HG02623 (cell line): Measurements from ENCODE around the gene CACNG4.

Experiments used
- ATAC-seq: cut with Tn5 transposase; IDR thresholded peaks from one replicate; pipeline ENCODE4 v1.9.1; 2021; ENCODE audit warnings: moderate library complexity; ENCODE audit not compliant: unreplicated experiment

Gene CACNG4

DNA sequence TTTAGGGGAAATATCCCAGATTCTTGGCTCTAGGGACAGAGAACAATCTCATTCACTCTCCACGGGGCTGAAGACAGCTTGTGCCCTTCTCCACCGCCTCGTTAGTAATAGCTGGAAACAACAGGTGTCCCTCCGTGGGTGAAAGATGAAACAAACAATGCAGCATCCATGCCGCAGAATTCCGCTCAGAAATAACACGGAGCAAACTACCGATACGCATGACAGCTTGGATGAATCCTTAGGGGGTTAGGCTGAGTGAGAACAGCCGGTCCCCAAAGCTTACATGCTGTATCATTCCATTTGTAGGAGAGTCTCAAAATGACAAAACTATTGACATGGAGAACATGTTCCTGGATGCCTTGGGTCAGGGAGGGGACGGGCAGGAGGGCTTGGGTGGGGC lies 50.5 kb downstream of the CACNG4 start:
- ATAC-seq = no peak

DNA sequence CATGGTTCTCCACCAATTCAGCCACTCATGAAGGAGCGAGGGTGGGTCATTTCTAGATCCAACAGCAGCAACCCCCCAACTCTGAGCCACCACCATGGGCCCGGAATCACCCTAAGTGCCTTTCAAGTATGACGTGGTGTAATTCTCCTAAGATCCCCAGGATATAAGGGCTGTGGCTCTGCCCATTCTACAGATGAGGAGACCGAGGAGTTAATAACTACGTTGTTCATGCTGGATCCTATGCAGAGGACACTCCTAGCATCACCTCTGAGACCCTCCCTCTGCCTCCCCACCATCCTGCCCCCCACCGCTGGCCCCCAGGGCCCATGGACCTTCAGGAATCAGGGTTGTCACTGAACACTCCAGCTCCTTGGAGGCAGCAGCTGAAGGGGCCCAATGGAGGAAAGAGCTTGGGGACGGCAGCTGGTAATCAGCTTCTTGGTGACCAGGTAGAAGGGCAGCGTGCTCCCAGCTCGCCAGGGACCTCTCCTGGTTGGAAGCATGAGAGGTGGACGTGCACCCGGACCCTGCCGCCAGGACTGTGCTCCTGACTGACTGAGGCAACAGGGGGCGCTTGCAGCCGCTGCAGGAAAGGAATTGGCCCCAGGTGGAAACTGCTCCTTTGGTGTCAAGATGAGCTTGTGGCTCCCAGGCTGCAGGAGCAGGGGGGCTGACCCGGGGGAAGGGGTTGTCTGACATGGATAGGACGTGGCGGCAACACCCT lies 51.7 kb downstream of the CACNG4 start:
- no peak for ATAC-seq

DNA sequence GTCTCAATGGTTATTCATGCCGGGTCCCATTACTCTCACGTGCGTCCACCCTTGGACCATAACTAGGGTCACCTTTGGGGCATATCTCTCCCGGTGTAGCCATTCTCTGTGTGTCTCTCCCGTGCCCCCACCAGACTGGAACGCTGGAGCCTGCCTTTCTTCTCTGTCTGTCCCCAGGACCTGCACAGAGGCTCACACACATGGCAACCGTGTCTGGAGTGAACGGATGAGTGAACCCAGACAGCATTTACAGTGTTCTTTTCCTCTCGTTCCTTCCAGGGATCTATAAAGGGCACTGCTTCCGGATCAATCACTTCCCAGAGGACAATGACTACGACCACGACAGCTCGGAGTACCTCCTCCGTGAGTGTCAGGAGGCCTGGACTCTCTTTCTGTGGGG lies 53.4 kb downstream of the CACNG4 start:
- ATAC-seq = no peak

DNA sequence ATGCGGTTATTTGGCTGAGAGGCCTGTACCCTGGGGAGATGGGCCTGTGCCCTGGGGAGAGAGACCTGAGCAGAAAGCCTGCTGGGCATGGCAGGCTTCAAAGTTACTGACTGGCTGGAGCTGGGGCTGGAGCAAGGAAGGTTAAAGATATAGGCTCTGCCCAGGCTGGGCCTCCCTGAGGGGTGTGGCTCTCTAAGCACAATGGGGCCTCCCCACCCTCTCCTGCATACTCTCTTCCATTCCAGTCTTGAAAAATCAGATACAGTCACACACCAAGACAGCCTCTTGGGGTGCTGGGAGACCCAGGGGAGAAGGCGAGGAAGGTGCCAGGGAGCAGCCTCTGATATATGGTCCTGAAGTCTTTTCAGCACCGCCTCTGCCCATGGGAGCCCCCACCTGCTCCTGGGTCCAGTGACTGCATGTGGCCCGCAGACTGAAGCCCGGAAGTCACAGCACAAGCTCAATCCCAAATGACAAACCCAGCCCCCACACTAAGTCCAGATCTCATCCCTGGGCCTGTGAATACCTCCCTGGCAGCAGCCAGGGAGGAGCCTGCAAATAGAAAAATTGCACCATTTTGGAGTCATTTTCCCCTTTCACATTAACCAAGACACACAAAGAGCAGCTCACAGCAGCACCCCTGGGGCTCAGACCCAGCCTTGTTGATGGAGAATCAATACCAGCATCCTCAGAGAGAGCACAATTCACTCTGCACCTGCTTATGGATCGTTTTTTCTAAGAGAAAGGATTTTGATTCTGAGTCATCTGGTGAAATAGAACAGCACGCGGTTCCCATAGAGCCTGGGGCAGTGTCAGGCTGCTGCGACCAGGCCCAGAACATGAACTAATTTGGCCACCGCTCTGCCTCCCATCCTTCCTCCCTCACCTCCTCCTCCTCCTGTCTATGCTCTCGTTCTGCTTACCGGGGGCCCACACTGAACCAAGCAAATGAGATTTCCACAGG lies 54.2 kb downstream of the CACNG4 start:
- ATAC-seq = no peak

DNA sequence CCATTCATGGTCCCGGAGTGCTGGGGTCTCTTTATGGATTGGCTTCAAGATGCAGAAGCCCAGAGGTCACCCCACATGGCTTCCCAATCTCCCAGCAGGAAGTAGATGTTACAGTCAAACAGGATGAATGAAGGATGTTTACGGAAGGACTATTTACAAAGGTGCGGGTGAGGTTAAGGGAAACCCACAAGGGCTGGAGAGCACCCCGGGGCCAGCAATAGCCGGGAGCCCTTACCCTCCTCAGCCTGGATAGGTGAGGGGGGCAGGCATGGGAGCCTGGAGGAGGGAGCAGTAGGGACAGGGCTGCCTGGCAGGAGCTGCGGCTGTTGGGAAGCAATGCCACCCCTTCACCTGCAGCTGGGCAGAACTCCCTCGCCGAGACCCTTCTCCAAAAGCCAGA lies 55.3 kb downstream of the CACNG4 start:
- ATAC-seq = no peak

DNA sequence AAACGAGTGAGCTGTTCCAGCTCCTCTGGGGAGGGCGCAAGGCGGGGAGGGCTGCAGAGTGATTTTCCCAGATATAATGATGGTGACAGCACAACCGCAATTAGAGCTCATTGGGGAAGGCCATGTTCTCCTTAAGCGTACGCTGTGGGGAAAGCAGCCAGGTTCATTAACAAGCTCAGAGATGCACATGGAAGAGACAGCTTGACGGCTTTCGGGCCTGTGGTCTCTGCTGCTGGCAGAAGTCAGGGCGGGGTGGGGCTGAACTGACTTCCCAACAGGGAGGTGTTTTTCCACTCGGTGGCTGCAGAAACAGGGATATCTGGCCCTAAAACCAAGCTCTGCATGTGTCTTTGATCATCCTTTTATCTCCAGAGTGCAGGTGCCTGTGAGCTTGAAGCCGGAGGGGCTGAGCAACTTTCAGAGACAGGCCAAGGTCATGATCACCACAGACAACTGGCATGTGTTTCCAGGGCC lies 55.8 kb downstream of the CACNG4 start:
- ATAC-seq = no peak

DNA sequence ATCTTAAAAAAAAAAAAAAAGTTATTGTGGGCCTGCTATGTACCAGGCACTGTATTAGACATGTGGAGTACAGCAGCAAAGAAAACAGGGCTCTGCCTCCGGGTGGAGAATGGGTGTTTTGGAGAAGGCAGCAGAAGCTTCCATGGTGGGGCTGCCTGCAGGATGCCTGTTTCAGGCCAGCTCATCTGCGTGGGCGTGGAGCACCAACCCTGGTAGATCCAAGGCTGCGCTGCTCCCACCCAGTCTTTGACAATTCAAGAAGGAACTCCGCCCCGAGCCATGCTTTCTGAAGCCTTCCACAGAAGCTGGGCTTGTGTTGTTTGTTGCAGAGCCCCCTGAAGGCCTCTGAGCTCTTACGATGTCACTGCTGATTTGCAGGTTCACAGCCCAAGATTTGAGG lies 56.7 kb downstream of the CACNG4 start:
- ATAC-seq = no peak

DNA sequence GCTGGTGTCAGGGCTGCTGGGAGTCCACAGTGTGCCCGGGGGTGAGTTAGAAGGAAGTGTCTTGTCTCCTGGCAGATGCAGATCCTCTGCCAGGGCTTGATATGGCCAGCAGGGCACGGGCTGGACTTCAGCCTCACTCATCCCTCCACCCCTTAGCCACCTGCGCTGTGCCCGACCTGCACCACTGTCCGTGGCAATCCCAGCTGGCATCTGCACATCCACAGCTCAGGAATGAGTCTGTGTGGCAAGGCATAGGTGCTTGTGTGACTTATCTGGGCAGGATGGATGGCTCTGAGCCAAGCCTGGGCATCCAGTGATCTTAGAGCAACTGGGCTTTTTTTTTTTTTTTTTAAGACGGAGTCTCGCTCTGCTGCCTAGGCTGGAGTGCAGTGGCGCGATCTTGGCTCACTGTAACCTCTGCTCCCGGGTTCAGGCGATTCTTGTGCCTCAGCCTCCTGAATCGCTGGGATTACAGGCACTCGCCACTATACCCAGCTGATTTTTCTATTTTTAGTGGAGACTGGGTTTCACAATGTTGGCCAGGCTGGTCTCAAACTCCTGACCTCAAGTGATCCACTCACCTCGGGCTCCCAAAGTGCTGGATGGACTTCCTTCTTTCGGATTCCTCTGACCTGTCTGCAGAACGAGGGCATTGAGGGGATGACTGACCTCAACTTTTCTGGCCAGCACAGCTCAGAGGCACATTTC lies 57.4 kb downstream of the CACNG4 start:
- ATAC-seq = no peak

DNA sequence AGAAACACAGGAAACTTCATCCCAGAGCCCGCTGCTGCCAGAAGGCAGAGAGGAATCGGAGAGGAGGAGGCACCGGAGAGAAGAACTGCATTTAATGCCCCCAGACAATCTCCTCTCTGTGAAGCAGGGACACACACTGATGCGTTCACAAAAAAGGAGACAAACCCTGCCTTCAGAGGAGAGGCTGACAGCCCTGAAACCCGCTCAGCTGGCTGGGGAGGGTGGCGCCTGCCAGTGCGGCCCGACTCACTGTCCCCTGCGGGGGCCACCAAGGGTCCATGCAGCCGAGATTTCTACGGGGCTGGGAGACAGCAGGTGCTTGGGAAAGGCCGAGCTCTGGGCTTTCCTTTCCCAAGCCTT lies 57.9 kb downstream of the CACNG4 start:
- ATAC-seq = no peak

DNA sequence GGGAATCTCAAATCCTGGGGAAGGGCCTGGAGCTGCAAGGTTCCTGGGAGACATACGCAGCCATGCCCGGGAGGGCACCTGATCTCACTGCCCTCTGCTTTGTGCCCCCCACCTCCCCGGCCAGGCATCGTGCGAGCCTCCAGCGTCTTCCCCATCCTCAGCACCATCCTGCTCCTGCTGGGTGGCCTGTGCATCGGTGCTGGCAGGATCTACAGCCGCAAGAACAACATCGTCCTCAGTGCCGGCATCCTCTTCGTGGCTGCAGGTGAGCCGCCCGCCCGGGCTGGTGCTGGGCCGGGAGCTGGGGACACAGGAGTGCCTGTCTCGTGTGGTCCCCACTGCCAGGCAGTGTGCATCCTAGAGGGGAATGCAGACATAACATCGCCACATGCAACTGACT lies 60.2 kb downstream of the CACNG4 start:
- no peak for ATAC-seq

DNA sequence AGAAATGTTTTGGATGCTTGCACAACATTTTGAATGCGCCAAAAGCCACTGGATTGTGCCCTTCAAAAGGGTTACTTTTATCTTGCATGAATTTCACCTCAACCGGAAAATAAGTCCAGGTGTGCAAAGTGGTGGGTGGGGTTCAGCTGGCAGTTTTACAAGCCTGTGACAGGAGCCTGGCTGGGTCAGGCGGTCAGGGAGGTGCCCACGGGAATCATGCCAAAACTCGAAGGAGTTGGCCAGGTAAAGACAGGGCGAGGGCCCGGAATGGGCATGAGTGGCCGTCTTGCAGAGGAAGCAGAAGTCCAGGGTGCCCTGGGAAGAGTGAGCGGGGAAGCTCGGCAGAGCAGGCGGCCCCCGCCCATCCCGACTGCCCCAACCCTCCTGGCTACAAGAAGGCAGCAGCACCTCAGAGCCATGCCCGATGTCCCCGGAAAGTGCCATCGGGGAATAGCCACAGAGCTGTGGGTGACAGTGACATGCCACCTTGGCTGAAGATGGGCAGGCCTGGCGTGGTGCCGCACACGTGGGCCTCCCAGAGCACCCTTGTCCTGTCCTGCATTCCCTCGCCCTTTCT lies 60.8 kb downstream of the CACNG4 start:
- ATAC-seq = no peak

DNA sequence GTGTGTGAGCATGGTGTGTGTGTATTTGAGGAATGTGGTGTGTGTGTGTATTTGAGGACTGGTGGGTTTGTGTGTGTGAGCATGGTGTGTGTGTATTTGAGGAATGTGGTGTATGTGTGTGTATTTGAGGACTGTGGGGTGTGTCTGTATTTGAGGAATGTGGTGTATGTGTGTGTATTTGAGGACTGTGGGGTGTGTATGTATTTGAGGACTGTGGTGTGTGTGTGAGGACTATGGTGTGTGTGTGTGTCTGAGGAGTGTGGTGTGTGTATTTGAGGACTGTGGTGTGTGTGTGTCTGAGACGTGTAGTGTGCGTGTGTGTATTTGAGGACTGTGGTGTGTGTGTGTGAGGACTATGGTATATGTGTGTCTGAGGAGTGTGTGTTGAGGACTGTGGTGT lies 61.8 kb downstream of the CACNG4 start:
- ATAC-seq = no peak

DNA sequence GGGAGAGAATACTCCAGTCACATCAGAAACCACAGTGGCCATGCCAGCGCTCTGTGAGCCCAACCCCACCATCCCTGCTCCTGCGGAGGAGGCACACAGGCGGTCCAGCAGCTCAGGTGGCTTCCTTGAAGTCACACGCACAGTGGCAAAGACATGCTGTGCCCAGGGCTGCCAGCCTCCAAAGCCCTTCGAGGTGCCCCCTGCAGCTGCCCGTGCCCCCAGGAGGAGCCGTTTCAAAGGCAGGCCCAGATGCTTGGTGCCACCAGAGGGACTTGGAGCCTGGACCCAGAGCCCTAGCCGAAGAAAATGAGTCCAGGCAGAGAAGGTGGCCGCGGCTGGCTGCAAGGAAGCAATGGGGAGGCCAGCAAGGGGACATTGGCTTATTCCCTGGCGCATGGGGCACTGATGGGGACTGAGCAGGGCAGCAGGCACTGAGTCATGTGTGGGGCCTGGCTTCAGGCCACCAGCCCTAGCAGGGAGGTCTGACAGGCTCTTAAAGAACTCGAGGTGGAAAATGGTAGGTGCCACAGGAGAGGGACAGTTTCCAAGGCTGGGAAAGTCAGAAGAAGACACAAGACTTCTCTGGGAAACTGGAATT lies 62.6 kb downstream of the CACNG4 start:
- no peak for ATAC-seq

DNA sequence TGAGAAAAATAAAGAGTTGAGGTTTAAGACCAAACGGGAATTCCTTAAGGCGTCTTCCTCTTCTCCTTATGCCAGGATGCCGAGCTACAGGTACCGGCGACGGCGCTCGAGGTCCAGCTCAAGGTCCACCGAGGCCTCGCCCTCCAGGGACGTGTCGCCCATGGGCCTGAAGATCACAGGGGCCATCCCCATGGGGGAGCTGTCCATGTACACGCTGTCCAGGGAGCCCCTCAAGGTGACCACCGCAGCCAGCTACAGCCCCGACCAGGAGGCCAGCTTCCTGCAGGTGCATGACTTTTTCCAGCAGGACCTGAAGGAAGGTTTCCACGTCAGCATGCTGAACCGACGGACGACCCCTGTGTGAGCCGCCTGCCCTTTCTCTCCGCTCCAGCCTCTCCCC lies 66.1 kb downstream of the CACNG4 start:
- ATAC-seq = no peak

DNA sequence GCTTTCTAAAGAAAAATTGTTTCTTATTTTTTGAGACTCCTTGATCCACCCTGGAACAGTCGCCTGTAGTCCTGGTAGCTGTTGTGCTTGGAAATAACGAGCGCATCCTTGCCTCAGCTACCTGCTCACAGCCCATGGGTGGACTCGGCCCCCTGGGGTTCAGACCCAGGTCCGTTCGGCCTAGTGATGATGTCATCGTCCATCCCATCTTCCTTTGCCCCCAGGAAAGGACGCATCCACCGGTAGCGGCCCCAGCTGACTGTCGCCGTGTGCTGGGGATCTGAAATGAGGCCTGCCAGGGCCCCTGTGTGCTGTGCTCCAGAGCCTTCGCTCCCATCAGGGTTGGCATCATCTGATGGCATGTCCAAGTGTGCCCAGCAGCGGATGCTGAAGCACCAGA lies 67.9 kb downstream of the CACNG4 start:
- no peak for ATAC-seq

DNA sequence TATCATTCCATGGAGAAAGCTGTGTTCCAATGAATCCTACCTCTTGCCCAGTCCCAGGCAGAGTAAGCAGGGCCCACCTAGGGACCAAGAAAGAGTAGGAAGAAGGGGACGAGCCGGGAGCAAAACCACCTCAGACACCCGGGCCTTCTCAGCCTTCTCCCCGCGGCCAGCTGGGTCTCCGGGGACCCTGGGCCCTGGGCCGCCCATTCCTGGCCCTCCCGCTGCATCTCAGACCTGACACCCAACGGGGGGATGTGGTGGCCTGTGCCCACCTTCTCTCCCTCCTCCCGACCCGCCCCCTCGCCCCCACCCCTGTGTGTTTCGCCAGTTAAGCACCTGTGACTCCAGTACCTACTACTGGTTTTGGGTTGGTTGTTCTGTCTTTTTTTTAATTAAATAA lies 68.5 kb downstream of the CACNG4 start:
- no peak for ATAC-seq

DNA sequence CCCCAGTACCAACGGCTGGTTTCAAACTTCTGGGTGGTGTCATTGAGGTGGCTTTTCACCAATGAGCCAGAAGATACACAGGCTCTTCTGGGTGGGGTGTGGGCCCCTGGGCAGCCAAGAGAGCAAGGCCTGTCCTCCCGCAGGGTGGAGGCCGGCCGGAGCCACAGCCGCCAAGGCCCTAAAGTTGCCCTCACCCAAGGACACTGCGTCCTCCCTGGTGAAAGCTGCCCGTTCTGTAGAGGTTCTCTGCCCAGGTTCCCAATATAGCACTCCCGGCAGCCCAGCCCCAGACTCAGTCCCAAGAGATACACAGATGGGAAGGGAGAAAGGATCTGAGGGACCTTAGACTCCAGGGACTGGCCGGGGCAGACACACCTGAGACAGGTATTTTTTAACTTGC lies 69.1 kb downstream of the CACNG4 start:
- no peak for ATAC-seq

DNA sequence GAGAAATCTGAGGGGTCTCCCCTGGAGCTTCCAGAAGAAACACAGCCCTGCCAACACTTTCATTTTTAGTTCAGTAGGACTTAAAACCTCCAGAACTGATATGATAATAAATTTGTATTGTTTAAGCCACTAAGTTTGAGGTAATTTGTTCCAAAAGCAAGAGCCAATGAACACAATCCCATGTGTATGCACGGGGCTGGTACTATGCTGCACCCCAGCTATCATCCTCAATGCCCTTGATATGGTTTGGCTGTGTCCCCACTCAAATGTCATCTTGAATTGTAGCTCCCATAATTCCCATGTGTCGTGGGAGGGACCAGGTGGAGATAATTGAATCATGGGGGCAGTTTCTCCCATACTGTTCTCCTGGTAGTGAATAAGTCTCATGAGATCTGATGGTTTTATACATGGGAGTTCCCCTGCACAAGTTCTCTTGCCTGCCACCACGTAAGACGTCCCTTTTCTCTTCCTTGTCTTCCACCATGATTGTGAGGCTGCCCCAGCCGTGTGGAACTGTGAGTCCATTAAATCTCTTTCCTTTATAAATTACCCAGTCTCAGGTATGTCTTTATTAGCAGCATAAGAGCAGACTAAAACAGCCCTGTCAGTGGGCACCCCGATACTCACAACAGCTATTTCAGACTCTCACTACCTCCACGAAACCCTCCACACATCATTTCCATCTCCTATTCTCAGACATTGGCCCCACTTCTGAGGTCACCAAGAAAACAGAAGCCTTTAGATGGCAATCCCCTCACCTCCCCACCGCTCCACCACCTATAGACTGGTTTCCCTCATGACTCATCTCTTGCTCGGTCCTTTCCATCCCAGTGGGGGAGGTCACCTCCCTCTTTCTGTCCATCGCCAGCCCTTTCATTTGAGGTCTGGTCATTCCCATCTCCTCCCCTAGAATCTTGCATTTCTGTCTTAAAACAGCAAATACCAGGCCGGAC lies 70.9 kb downstream of the CACNG4 start:
- peak; percentile 69 for ATAC-seq

DNA sequence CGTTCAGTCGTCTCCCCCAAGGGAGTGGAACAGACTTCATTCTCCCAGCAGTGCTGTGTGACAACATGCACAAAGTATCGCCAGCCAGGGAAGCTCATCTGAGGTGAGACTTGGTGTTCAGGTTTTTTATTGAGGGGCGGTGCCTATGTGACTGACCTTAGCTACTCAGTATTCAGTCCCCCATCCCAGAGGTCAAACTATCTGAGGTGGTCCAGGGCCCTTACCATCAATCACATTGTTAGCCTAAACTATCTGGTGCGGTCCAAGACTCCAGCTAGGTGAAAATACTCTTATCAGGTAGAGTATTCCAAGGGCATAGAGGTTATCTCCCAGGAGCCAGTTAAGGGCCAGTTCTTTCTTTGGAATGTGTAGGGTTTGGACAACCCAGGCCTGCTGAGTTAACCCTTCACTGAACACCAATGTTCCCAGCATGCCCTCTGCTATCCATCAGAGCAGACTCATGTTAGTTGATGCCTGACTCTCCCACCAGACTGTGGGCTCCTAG lies 74.4 kb downstream of the CACNG4 start:
- no peak for ATAC-seq

DNA sequence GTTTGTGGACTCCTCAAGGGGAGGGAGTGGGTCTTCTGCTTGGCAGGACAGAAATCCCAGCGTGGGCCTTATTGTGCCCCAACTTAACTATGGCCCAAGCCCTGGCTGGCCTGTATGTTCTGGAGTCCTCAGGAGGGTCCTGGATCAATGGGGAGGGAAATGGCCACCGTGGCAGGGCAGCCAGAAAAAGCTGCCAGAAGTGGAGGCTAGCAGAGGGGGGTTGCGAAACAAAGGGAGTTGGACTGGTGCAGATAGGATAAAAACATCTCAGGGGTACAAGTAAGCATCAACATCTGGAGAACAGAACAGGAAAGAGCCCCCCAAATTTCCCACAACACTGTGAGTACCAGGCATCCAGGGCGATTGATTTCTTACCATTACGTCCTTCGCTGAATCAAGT lies 76.1 kb downstream of the CACNG4 start:
- ATAC-seq = no peak
